K562 (cell line): ENCODE data around the gene STXBP6. TPM values are rescaled to one million over a fixed set of nuclear protein-coding genes. Genes with fewer than 3 reads are reported as not detected.

Source experiments
- ATAC-seq: fragments of 200-7000 bp; cut with Tn5 transposase; 3 replicates; pipeline ENCODE4 v1.9.1; 2020; ENCODE audit warnings: moderate library complexity
- BruUV-seq: library from RNA; stranded (reverse); fragments of 400-500 nt; replicated peaks from 2 replicates; lab custom pipeline; 2021; lab: Mats Ljungman, UMichigan
- CTCF ChIA-PET: fragments of 300-600 bp; formaldehyde crosslinking; extraction: SDS; loops from one replicate; lab custom pipeline; 2021; ENCODE audit warnings: low intra/inter-chr PET ratio; lab: Yijun Ruan, JAX
- POLR2A ChIA-PET: fragments of 300-600, 350-650 bp; sonication (Branson Sonifier 250); formaldehyde crosslinking; extraction: SDS; loops from one replicate; lab custom pipeline; 2021; ENCODE audit warnings: antibody characterized with exemption, inconsistent platforms; lab: Yijun Ruan, JAX
- DNase-seq, 4 experiments: peaks; one replicate each; pipeline versions ENCODE4 v3.0.0 to v3.0.0-alpha.2; 2011 to 2018; ENCODE audit warnings: low spot score in 3 of 4, mixed read lengths in 3 of 4; ENCODE audit errors: extremely low read depth in 1 of 4
- FAIRE-seq: peaks from 2 replicates; lab custom pipeline; 2011; peaks lifted over from hg19 to GRCh38; lab: Jason Lieb, UNC
- H2AFZ ChIP-seq: 2 replicates; pipeline ENCODE4 v1.6.0; 2011; ENCODE audit warnings: low read depth, low read length, control low read depth, inconsistent platforms
- H3K27ac ChIP-seq: fragments of 200-600 bp; 3 replicates; pipeline ENCODE4 v1.8.0; 2011; ENCODE audit warnings: low read depth, mild to moderate bottlenecking, control low read depth, inconsistent platforms, low read length, moderate library complexity, mixed read lengths; ENCODE audit errors: extremely low read depth
- H3K27me3 ChIP-seq, 2 experiments: fragments of 300-600 bp in 1 of 2; 2 replicates in 1 of 2; 3 replicates in 1 of 2; pipeline versions ENCODE4 v1.6.0 to v1.8.0; 2011; ENCODE audit warnings: inconsistent platforms in 2 of 2, low read length in 2 of 2, mild to moderate bottlenecking in 1 of 2, mixed read lengths in 1 of 2, moderate library complexity in 1 of 2; ENCODE audit not compliant: control insufficient read depth in 2 of 2, insufficient read depth in 2 of 2
- H3K36me3 ChIP-seq: fragments of 300-600 bp; 3 replicates; pipeline ENCODE4 v1.8.0; 2011; ENCODE audit warnings: mild to moderate bottlenecking, low read length, inconsistent platforms; ENCODE audit not compliant: control insufficient read depth, insufficient read depth
- H3K4me1 ChIP-seq, 2 experiments: fragments of 200-600 bp in 1 of 2; replicated peaks in 1 of 2; 2 replicates in 1 of 2; 3 replicates in 1 of 2; pipeline versions ENCODE4 v1.5.1 to v1.8.0; 2011; ENCODE audit warnings: inconsistent platforms in 2 of 2, low read length in 2 of 2, mild to moderate bottlenecking in 1 of 2, mixed read lengths in 1 of 2, moderate library complexity in 1 of 2; ENCODE audit not compliant: control insufficient read depth in 2 of 2, insufficient read depth in 2 of 2
- H3K4me2 ChIP-seq: 2 replicates; pipeline ENCODE4 v1.6.1; 2011; ENCODE audit warnings: low read length, control low read depth, inconsistent platforms, mixed read lengths; ENCODE audit not compliant: insufficient read depth
- H3K4me3 ChIP-seq: fragments of 200-600 bp; sonication (generic), shearing (Covaris generic); 2 replicates; pipeline ENCODE4 v1.5.1; 2016; ENCODE audit warnings: control low read depth, inconsistent platforms
- H3K79me2 ChIP-seq: fragments of 200-600 bp; 3 replicates; pipeline ENCODE4 v1.8.0; 2011; ENCODE audit warnings: low read length, inconsistent platforms; ENCODE audit not compliant: control insufficient read depth, insufficient read depth
- H3K9ac ChIP-seq, 2 experiments: 2 replicates each; pipeline versions ENCODE4 v1.6.0 to v1.6.1; 2011; ENCODE audit warnings: low read depth in 2 of 2, low read length in 2 of 2, control low read depth in 1 of 2, inconsistent platforms in 1 of 2, mild to moderate bottlenecking in 1 of 2, mixed read lengths in 1 of 2; ENCODE audit not compliant: insufficient read depth in 1 of 2
- H3K9me1 ChIP-seq: one replicate; pipeline ENCODE4 v1.6.0; 2011; ENCODE audit warnings: inconsistent platforms, mild to moderate bottlenecking, low read length, moderate library complexity; ENCODE audit not compliant: control insufficient read depth, insufficient read depth
- H3K9me3 ChIP-seq: replicated peaks from 2 replicates; pipeline ENCODE4 v1.5.1; 2011; ENCODE audit warnings: low read depth, low read length, inconsistent platforms; ENCODE audit not compliant: control insufficient read depth, insufficient read depth
- H4K20me1 ChIP-seq: replicated peaks from 2 replicates; pipeline ENCODE4 v1.6.1; 2011; ENCODE audit warnings: low read length, inconsistent platforms, mixed read lengths; ENCODE audit not compliant: control insufficient read depth, insufficient read depth
- BRD9 ChIP-seq: fragments of 450-650 bp; IDR thresholded peaks from 2 replicates; pipeline ENCODE4 v1.6.1; 2018; ENCODE audit warnings: low read depth; ENCODE audit not compliant: partially characterized antibody
- COPS2 ChIP-seq: fragments of 450-650 bp; conservative IDR thresholded peaks from 2 replicates; pipeline ENCODE4 v1.6.1; 2016; ENCODE audit warnings: mild to moderate bottlenecking, moderate library complexity
- DIDO1 ChIP-seq: fragments of 450-650 bp; IDR thresholded peaks from 2 replicates; pipeline ENCODE4 v1.6.1; 2016; ENCODE audit warnings: low read depth, missing biosample characterization, missing genetic modification characterization
- ELF2 ChIP-seq: fragments of 250-450 bp; sonication (Bioruptor Pico); IDR thresholded peaks from 2 replicates; pipeline ENCODE4 v1.5.0; 2021; ENCODE audit warnings: mild to moderate bottlenecking
- KDM5B ChIP-seq: fragments of 200-600 bp; sonication (generic); IDR thresholded peaks from 2 replicates; pipeline ENCODE4 v1.6.1; 2012; ENCODE audit warnings: low read depth, mild to moderate bottlenecking, moderate library complexity, low read length, control low read depth, inconsistent platforms; ENCODE audit not compliant: insufficient replicate concordance
- NCOA2 ChIP-seq, 2 experiments: fragments of 450-650 bp; IDR thresholded peaks; 2 replicates each; pipeline ENCODE4 v1.6.1; 2018; ENCODE audit warnings: mild to moderate bottlenecking in 2 of 2, moderate library complexity in 1 of 2; ENCODE audit not compliant: partially characterized antibody in 2 of 2
- NR3C1 ChIP-seq: sonication (generic); formaldehyde crosslinking; IDR thresholded peaks from 2 replicates; pipeline ENCODE4 v1.8.1; 2022; ENCODE audit warnings: missing genetic modification reagents
- POLR2AphosphoS2 ChIP-seq: IDR thresholded peaks from 2 replicates; pipeline ENCODE4 v1.6.1; 2012; ENCODE audit warnings: low read length, improper control_type of control experiment
- SMAD3 ChIP-seq: fragments of 450-650 bp; formaldehyde crosslinking; conservative IDR thresholded peaks from 2 replicates; pipeline ENCODE4 v1.4.0; 2020; ENCODE audit warnings: mild to moderate bottlenecking
- TARDBP ChIP-seq: fragments of 450-650 bp; IDR thresholded peaks from 2 replicates; pipeline ENCODE4 v1.6.1; 2016
- ZBTB5 ChIP-seq: fragments of 450-650 bp; IDR thresholded peaks from 2 replicates; pipeline ENCODE4 v1.6.1; 2017; ENCODE audit warnings: antibody characterized with exemption
- ZNF639 ChIP-seq, 2 experiments: fragments of 200-800 bp in 1 of 2; sonication (Bioruptor generic) in 1 of 2; sonication (generic) in 1 of 2; formaldehyde crosslinking in 1 of 2; IDR thresholded peaks in 1 of 2; conservative IDR thresholded peaks in 1 of 2; 2 replicates each; pipeline versions ENCODE4 v1.5.0 to v1.6.1; 2016 to 2020; ENCODE audit warnings: missing compliant biosample characterization in 1 of 2, missing genetic modification characterization in 1 of 2, missing genetic modification reagents in 1 of 2
- ZNF695 ChIP-seq: fragments of 450-650 bp; formaldehyde crosslinking; IDR thresholded peaks from 2 replicates; pipeline ENCODE4 v1.4.0; 2020; ENCODE audit warnings: mild to moderate bottlenecking, moderate library complexity
- ZNF740 ChIP-seq, 3 experiments: fragments of 200-800 bp in 1 of 3; sonication (Bioruptor generic) in 1 of 3; sonication (generic) in 1 of 3; formaldehyde crosslinking in 1 of 3; IDR thresholded peaks; 2 replicates each; pipeline versions ENCODE4 v1.6.1 to v1.8.0; 2016 to 2022; ENCODE audit warnings: mild to moderate bottlenecking in 2 of 3, missing compliant biosample characterization in 2 of 3, missing genetic modification characterization in 2 of 3, missing genetic modification reagents in 1 of 3
- WGBS: fragments of 100-300 bp; shearing (Covaris generic); methylation state at CpG from one replicate; pipeline ENCODE4 v1.1.6; 2016; ENCODE audit warnings: low coverage, mixed read lengths; ENCODE audit not compliant: insufficient coverage; ENCODE audit errors: missing lambda C conversion rate; 5-methylcytosine and 5-hydroxymethylcytosine counted together
- in situ Hi-C: fragments of 300-500 bp; cut with MboI; formaldehyde crosslinking; loops from 4 replicates; pipeline ENCODE4 v1.15.0; 2018; ENCODE audit warnings: inconsistent platforms, mixed read lengths
- intact Hi-C: fragments of 100-400 bp; cut with micrococcal nuclease; formaldehyde crosslinking; loops from 2 replicates; pipeline ENCODE4 v1.14.2; 2022
- polyA plus RNA-seq, 8 experiments: library from polyadenylated mRNA; depleted of rRNA in 4 of 8; stranded (reverse) in 5 of 8; unstranded in 3 of 8; fragments of >200 nt; fragmentation: Nextera tagmentation in 2 of 8; fragmentation: Illumina TruSeq in 1 of 8; extraction: Ambion mirVana in 2 of 8; extraction: Trizol in 1 of 8; gene quantifications; 2 replicates each; pipeline versions ENCODE4 v1.2.1 to v1.2.3, GENCODE V29; 2011 to 2014; ENCODE audit warnings: inconsistent platforms in 1 of 8, missing spikeins in 1 of 8
- total RNA-seq, 7 experiments: library from RNA; depleted of rRNA in 6 of 7; stranded (reverse); fragments of >200 nt in 6 of 7; fragmentation: Illumina TruSeq in 2 of 7; extraction: Trizol in 2 of 7; gene quantifications; 2 replicates each; pipeline versions ENCODE4 v1.2.1 to v1.2.3, GENCODE V29; 2011 to 2021; ENCODE audit warnings: low replicate concordance in 1 of 7
- TF ChIP-seq, protein P1 (sequence below): sonication (generic); formaldehyde crosslinking; IDR thresholded peaks from 2 replicates; pipeline ENCODE4 v1.9.0; 2022; ENCODE audit warnings: mild to moderate bottlenecking, missing genetic modification reagents

STXBP6 gene
- total and polyA plus RNA-seq, 9 of the 15 experiments (the other 6 are each of a cell fraction or from before 2014, with no cell fraction given): 0.27 to 0.89 (median 0.59) TPM

DNA sequence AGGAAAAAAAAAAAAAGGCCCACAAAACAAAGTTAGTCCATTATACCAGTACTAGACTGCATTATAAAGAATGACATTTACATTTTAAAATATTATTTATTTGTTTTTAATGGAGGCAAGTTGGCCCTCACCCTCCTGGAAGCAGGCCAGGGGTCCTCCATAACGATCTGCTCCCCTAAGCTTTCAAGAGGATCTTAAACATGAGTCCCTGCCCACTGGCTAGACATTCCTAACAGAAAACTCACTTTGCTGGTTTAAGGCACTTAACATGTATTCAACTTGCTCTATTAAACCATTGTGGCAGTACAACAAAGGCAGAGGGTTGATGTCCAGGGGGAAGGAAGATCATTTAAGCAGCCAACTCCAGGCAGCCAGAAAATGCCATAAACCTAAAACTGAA is 111.4 kb downstream of the STXBP6 start (continued):
- TF ChIP-seq ZNF639 (CRISPR knock-in tag; conservative IDR thresholded peaks at IDR 0.05 in 1 of 2, IDR thresholded peaks at IDR 0.05 in 1 of 2) (no peak), COPS2 (no peak), ZNF695 (CRISPR knock-in tag) (no peak), DIDO1 (no peak), NR3C1 (CRISPR knock-in tag) (no peak), NCOA2 (IDR thresholded peaks at IDR 0.05; ENCODE audit: partially characterized antibody in 2 of 2) (no peak)

- FAIRE-seq (no peak), ATAC-seq (no peak)
- intact Hi-C loops: no loop called here
- WGBS: 0% methylated on average over 1 of the region's 1 CpG
- Histone ChIP-seq H3K4me2 (no peak overlapping the region), H4K20me1 (no peaks in the 10 kb centered on the region), H3K4me1 (no peaks in the 10 kb centered on the region), H3K4me3 (no peak overlapping the region), H3K9me1 (no peaks in the 10 kb centered on the region), H3K9me3 (no peaks in the 10 kb centered on the region), H2AFZ (no peak overlapping the region), H3K27ac (no peak overlapping the region)
- in situ Hi-C loops: no loop called here
- no TSS peak for BruUV-seq
- TF ChIP-seq BRD9 (no peak), SMAD3 (no peak), ZNF740 (CRISPR knock-in tag; IDR thresholded peaks at IDR 0.05) (no peak), ZNF740 (tag; IDR thresholded peaks at IDR 0.05) (no peak), KDM5B (no peak), POLR2AphosphoS2 (no peak), TARDBP (no peak), ELF2 (no peak), ZBTB5 (no peak)
- TF ChIP-seq, protein P1, sequence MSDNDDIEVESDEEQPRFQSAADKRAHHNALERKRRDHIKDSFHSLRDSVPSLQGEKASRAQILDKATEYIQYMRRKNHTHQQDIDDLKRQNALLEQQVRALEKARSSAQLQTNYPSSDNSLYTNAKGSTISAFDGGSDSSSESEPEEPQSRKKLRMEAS (CRISPR knock-in tag): no peak
- TF ChIP-seq, all 486 proteins: peak for 0
- CTCF ChIA-PET: no interaction called here
- Histone ChIP-seq H3K79me2 (no peaks in the 10 kb centered on the region), H3K9ac (no peak overlapping the region), H3K27me3 (no peaks in the 10 kb centered on the region), H3K36me3 (no peaks in the 10 kb centered on the region)
- no peak for DNase-seq
- POLR2A ChIA-PET: no interaction called here
Measured at GRCh38 chr14:24937300-24937699, 112.6 kb downstream of the STXBP6 start.
